IgD-negative memory B cell (primary cell): ENCODE results near the gene SLBP. TPM values are rescaled to one million over a fixed set of nuclear protein-coding genes. Genes with fewer than 3 reads are reported as not detected.

Experiments
- H3K27ac Mint-ChIP-seq, 3 donors: one replicate each; pipeline ENCODE4 v1.8.0; 2020 to 2022; ENCODE audit warnings: mild to moderate bottlenecking in 3 of 3, mixed read lengths in 3 of 3, moderate library complexity in 1 of 3
- H3K27me3 Mint-ChIP-seq: one replicate; pipeline ENCODE4 v1.8.0; 2021; ENCODE audit warnings: mixed read lengths
- H3K36me3 Mint-ChIP-seq: one replicate; pipeline ENCODE4 v1.8.0; 2020; ENCODE audit warnings: mild to moderate bottlenecking, mixed read lengths
- H3K4me1 Mint-ChIP-seq, 3 donors: one replicate each; pipeline ENCODE4 v1.8.0; 2020 to 2022; ENCODE audit warnings: mixed read lengths in 3 of 3, mild to moderate bottlenecking in 1 of 3
- H3K4me3 Mint-ChIP-seq, 4 donors: one replicate each; pipeline ENCODE4 v1.8.0; 2020 to 2022; ENCODE audit warnings: mild to moderate bottlenecking in 4 of 4, mixed read lengths in 4 of 4, moderate library complexity in 3 of 4
- H3K9me3 Mint-ChIP-seq, 3 donors: one replicate each; pipeline ENCODE4 v1.8.0; 2020 to 2021; ENCODE audit warnings: mixed read lengths in 3 of 3, mild to moderate bottlenecking in 1 of 3
- polyA plus RNA-seq: library from polyadenylated mRNA; unstranded; fragments of 300-500 nt; fragmentation: Illumina TruSeq; gene quantifications from one replicate; pipeline ENCODE4 v1.2.3, GENCODE V29; 2021

The SLBP gene
- polyA plus RNA-seq, 1 donor from 2014 or later = 49.1 TPM

DNA sequence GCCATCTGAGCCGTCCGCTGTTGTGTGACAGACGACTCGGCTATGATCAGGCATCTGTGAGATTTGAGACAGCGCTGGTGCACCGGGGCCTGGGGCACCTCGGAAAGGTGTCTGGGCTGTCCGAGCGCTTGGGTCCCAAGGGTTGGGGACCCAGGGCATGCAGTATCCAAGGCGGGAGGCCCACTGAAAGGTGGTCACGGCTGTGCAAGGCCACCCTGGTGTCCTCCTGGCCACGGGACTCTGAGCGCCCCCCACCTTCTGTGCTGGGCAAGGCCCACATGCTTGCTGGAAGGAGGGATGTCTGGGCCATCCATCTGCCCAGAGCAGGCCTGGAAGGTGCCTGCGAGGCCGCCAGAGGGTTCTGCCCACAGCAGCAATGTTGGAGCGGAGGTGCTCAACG is 29.1 kb upstream of the SLBP start:
- H3K9me3 Mint-ChIP-seq = no peaks in the 10 kb centered on the region
- H3K36me3 Mint-ChIP-seq = peaks cover 14% of the 10 kb centered on the region
- H3K27me3 Mint-ChIP-seq = no peaks in the 10 kb centered on the region
- no peak overlapping the region for H3K4me3 Mint-ChIP-seq
- H3K4me1 Mint-ChIP-seq = no peaks in the 10 kb centered on the region
- no peak overlapping the region for H3K27ac Mint-ChIP-seq

DNA sequence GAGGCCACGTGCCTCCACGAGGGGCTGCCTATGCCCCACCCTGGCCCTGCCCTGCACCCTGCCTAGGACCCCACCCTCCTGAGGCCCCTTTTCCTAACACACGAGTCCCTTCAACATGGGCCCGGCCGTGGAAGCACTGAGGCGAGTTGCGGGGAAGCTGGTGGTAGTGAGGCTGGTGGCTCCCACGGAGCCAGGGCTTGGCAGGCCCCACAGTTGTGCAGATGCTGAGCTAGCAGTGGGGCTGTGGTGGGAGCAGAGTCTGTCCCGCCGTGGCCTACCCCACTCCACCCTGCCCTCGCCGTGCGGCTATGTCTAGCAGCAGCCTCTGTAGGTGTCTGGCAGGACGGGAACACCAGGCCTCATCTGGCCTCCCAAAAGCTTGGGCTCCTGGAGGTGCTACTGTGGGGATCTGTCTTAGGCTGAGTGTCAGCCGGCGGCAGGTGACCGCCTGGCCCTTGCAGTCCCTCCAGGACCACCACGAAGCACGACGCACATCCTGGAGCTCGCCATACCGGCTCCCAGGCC is 28.0 kb upstream of the SLBP start:
- Mint-ChIP-seq H3K27ac (no peak overlapping the region), H3K36me3 (peaks cover 14% of the 10 kb centered on the region), H3K9me3 (no peaks in the 10 kb centered on the region), H3K4me3 (no peak overlapping the region), H3K27me3 (no peaks in the 10 kb centered on the region), H3K4me1 (no peaks in the 10 kb centered on the region)

DNA sequence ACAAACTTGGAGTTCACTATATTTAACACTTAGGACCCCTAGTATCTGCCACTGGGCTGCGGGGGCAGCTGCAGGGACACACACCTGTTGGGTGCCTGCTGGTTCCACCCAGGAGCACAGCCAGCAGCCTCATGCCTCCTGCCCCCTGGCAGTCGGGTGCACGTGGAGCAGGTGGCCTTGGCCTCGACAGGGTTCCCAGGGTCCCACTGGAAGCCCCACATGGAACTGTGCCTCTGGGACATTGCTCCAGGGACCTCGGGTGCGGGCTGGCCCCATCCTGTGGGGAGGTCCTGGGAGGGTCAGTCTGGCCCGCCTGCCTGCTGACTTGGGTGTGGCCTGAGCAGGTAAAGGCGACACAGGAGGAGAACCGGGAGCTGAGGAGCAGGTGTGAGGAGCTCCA is 27.2 kb upstream of the SLBP start:
- Mint-ChIP-seq H3K36me3 (peaks cover 13% of the 10 kb centered on the region), H3K27me3 (no peaks in the 10 kb centered on the region), H3K9me3 (no peaks in the 10 kb centered on the region), H3K27ac (no peak overlapping the region), H3K4me3 (no peak overlapping the region), H3K4me1 (no peaks in the 10 kb centered on the region)

DNA sequence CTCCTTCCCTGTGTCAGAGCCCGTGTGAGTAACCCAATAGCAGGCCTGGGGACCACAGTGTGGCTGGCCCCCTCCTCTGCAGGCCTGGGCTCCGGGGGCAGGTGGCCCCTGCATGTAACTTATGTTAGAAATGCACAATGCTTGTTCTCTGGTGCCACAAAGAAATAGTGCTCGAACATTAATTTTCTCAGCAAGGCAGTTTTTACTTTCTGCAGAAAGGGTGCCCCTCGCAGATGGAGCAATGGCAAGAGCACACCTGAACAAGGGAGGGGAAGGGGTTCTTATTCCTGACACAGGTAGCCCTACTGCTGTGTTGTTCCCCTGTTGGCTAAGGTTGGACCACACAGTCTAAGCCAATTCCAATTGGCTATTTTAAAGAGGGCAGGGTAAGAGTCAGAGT is 26.3 kb upstream of the SLBP start:
- Mint-ChIP-seq H3K36me3 (peaks cover 13% of the 10 kb centered on the region), H3K27ac (no peak overlapping the region)

DNA sequence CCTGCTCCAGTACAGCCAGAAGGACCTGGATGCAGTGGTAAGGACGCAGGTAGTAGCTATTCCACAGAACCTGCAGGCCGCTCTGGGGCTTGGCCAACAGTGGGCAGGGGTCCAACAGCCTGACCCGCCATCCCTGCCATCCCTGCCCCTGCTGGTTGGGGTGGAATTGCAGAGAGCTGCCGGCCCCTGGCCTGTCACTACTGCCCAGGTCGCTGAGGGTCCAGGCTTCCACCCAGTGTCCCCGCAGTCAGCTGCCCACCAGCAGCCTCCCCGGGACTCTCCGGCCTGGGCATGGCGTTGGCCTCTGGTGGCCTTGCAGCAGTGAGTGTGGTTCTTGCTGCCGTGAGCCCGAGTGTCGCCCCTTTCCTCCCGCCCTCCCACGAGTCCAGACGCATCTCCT is 25.5 kb upstream of the SLBP start:
- Mint-ChIP-seq H3K36me3 (peaks cover 13% of the 10 kb centered on the region), H3K27ac (no peak overlapping the region), H3K27me3 (no peaks in the 10 kb centered on the region), H3K9me3 (no peaks in the 10 kb centered on the region), H3K4me3 (no peak overlapping the region), H3K4me1 (no peaks in the 10 kb centered on the region)

More for the DNA sequence above, 26.3 kb upstream of the SLBP start:
- Mint-ChIP-seq H3K9me3 (no peaks in the 10 kb centered on the region), H3K4me1 (no peaks in the 10 kb centered on the region), H3K27me3 (no peaks in the 10 kb centered on the region), H3K4me3 (no peak overlapping the region)

DNA sequence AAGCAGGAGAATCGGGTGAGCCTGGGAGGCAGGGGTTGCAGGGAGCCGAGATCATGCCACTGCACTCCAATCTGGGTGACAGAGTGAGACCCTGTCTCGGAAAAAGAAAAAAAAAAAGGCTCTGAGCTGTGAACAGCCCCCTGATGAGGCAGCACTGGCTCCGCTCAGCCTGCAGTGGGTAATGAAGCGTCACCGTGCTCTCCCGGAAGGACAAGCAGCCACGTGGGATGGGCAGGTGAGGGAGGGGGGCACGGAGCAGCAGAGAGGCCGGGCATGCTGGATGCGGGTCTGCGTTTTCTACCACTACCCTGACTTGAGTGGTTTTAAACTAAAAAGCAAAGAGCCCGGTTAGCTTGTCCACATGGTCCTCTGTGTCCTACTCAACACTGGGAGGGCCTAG is 24.7 kb upstream of the SLBP start:
- Mint-ChIP-seq H3K4me1 (no peaks in the 10 kb centered on the region), H3K27me3 (no peaks in the 10 kb centered on the region), H3K9me3 (no peaks in the 10 kb centered on the region), H3K27ac (no peak overlapping the region), H3K4me3 (no peak overlapping the region), H3K36me3 (peaks cover 13% of the 10 kb centered on the region)

DNA sequence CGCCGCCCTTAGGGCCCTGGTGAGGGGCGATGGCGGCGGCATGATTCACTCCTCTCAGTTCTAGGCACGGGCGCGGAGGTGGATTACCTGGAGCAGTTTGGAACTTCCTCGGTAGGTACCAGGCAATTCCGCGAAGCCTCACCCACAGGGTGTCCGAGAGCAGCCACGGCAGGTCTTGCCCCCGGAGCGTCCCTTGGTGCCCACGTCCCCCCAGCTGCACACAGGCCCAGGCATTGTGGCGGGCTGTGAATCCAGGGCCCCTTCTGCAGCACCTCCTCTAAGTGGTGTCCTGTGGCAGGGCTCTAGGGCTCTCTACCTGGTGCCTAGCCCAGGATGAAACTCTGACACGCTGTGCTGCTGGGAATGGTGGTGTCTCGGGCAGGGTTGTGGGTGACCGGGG is 23.1 kb upstream of the SLBP start:
- no peak overlapping the region for H3K27ac Mint-ChIP-seq
- no peak overlapping the region for H3K4me3 Mint-ChIP-seq
- no peaks in the 10 kb centered on the region for H3K4me1 Mint-ChIP-seq
- H3K27me3 Mint-ChIP-seq = no peaks in the 10 kb centered on the region
- no peaks in the 10 kb centered on the region for H3K9me3 Mint-ChIP-seq
- H3K36me3 Mint-ChIP-seq = peaks cover 12% of the 10 kb centered on the region

DNA sequence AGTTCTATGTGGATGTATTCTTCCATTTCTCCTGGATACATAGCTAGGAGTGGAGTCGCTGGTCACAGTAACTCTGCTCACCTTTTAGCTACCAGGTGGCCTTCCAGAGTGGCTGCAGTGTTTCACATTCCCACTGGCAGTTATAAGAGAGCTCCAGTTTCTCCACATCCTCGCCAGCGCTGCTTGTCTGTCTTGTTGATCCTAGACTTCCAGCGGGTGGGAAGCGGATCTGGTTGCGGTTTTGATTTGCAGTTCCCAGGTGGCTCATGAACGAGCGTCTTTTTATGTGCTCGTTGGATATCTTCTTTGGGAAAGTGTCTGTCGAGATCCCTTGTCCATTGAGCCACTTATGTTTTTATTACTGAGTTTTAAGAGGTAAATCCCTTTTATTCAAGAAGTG is 20.8 kb upstream of the SLBP start:
- Mint-ChIP-seq H3K36me3 (peaks cover 5% of the 10 kb centered on the region), H3K4me1 (peaks cover 0 to 4% (median 0%) of the 10 kb centered on the region in 3 donors), H3K9me3 (no peaks in the 10 kb centered on the region), H3K4me3 (no peak overlapping the region), H3K27ac (no peak overlapping the region), H3K27me3 (no peaks in the 10 kb centered on the region)

DNA sequence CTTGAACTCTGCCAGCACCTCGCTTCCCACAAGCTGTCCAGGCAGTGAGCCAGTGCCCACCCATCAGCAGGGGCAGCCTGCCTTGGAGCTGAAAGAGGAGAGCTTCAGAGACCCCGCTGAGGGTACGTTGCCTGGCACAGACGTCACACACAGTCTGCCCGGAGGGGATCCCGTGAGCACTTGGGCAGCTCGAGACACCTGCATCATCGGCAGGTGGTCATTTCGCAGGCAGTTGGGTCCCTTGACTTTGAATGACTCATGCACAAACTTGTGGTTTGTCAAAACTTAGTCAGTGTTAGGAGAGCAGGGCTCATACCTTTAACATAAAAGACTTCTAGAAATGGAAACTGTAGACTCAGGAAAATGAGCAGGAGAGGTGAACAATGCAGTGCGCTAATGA is 19.1 kb upstream of the SLBP start:
- Mint-ChIP-seq H3K4me1 (peaks cover 4 to 8% (median 4%) of the 10 kb centered on the region in 3 donors), H3K36me3 (peaks cover 9% of the 10 kb centered on the region)

DNA sequence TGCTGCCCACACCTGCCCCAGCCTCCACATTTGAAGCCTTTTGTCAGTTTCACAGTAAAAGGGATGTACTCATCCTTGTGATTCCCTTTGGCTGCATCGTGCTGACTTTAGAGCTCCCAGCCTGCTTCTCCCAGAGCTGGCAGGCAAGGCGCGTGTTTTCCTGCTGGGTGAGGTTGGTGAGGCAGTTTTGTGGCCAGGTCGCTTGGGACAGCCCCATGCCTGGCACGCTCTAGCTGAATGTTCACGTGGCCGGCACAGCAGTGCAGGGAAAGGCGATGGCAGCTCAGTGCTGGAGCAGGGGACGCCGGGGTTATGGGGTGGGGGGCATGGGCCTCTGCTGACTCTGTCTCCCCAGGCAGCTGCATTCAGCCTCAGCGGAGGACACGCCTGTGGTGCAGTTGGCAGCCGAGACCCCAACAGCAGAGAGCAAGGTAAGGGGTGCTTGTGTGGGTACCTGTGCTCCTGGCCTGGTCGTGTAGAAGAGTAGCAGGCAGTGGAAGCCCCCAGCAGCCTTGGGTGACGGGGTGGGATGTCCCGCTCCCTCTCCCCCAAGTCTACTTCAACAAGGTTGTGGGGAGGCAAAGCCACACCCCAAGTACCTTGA is 18.5 kb upstream of the SLBP start:
- Mint-ChIP-seq H3K27ac (peak overlapping the region in 1 of 3 donors; percentile 84), H3K36me3 (peaks cover 9% of the 10 kb centered on the region), H3K27me3 (no peaks in the 10 kb centered on the region), H3K9me3 (no peaks in the 10 kb centered on the region), H3K4me1 (peaks cover 5 to 11% (median 5%) of the 10 kb centered on the region in 3 donors), H3K4me3 (no peak overlapping the region)

More for the DNA sequence above, 19.1 kb upstream of the SLBP start:
- H3K9me3 Mint-ChIP-seq = no peaks in the 10 kb centered on the region
- H3K27ac Mint-ChIP-seq = no peak overlapping the region
- no peaks in the 10 kb centered on the region for H3K27me3 Mint-ChIP-seq
- no peak overlapping the region for H3K4me3 Mint-ChIP-seq

DNA sequence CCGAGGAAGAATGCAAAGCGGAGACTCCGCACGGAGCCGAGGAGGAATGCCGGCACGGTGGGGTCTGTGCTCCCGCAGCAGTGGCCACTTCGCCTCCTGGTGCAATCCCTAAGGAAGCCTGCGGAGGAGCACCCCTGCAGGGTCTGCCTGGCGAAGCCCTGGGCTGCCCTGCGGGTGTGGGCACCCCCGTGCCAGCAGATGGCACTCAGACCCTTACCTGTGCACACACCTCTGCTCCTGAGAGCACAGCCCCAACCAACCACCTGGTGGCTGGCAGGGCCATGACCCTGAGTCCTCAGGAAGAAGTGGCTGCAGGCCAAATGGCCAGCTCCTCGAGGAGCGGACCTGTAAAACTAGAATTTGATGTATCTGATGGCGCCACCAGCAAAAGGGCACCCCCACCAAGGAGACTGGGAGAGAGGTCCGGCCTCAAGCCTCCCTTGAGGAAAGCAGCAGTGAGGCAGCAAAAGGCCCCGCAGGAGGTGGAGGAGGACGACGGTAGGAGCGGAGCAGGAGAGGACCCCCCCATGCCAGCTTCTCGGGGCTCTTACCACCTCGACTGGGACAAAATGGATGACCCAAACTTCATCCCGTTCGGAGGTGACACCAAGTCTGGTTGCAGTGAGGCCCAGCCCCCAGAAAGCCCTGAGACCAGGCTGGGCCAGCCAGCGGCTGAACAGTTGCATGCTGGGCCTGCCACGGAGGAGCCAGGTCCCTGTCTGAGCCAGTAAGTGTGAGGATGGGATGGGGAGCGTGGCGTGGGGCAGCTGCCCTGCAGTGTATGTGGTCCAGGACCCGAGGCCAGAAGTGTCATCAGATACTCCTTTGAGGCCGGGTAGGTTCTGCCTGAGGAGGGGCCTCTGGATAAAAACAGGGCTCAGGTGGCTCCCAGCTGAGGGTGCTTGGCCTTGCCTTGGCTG is 16.2 kb upstream of the SLBP start:
- Mint-ChIP-seq H3K27ac (no peak overlapping the region), H3K9me3 (no peaks in the 10 kb centered on the region), H3K4me1 (peaks cover 9 to 23% (median 13%) of the 10 kb centered on the region in 3 donors), H3K4me3 (no peak overlapping the region), H3K36me3 (peaks cover 10% of the 10 kb centered on the region), H3K27me3 (no peaks in the 10 kb centered on the region)

DNA sequence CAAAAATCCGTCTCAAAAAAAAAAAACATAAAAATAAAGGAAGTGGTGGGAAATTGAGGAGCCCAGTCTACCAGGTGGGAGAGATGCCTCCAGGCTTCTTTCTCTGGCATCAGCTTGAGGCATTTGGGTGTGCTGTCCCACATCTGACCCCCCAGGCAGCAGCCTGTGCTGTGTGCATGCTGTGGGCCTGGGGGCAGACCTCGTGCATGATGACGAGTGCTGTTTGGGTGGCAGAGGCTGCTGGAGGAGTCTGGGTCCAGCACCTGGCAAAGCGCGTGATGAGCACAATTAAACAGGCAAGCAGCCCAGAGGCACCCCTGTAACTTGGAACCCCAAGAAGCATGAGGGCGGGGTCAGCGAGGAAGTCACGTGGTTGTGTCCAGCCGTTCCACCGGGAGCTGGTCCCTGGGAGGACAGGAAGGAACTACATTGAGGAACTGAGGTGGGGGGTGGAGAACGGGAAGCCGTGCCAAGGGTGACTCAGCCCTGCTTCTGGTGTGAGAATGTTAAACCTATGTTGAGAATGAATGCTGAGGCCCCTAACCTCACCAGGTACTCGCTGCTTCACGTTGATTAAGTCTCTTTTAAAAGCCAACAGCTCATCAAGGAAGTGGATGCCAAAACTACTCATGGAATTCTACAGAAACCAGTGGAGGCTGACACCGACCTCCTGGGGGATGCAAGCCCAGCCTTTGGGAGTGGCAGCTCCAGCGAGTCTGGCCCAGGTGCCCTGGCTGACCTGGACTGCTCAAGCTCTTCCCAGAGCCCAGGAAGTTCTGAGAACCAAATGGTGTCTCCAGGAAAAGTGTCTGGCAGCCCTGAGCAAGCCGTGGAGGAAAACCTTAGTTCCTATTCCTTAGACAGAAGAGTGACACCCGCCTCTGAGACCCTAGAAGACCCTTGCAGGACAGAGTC is 15.3 kb upstream of the SLBP start:
- Mint-ChIP-seq H3K9me3 (no peaks in the 10 kb centered on the region), H3K27ac (no peak overlapping the region), H3K4me3 (no peak overlapping the region), H3K27me3 (no peaks in the 10 kb centered on the region), H3K4me1 (peaks cover 15 to 33% (median 22%) of the 10 kb centered on the region in 3 donors), H3K36me3 (peaks cover 10% of the 10 kb centered on the region)

DNA sequence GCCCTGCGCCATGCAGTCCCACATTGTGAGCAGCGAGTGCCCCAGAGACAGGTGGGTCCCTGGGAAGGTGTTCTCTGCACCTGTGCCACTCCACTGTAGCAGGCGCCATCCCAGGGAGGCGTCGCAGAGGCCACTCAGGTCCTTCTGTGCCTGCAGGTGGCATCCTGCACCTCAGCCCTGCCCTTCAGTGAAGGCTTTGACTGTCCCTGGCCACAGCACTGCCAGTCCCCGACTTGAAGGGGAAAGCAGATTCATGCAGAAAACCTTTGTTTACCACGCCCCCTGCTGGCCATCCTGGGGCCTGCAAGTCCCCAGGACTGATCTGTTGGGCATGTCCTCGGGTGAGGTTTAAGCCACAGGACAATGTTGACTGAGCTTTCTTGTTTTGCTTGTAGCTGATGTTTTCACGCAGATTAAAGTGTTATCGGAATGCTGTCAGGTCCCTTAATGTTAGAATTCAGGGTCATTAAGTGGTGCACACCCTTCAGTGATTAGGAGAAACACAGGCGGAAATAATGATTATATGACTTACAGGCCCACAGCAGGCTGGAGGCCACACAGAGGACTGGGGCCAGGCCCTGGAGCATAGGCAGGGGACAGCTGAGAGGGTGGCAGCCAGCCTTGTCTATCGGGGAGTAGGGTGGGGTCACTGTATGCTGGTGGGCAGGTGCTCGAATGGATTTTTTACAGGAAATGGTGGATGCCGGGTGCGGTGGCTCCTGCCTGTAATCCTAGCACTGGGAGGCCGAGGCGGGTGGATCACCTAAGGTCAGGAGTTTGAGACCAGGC is 14.2 kb upstream of the SLBP start:
- peak overlapping the region; percentile 53 to 83 (median 83) for H3K27ac Mint-ChIP-seq
- peaks cover 20 to 38% (median 28%) of the 10 kb centered on the region in 3 donors for H3K4me1 Mint-ChIP-seq
- peaks cover 10% of the 10 kb centered on the region for H3K36me3 Mint-ChIP-seq
- no peaks in the 10 kb centered on the region for H3K27me3 Mint-ChIP-seq
- H3K4me3 Mint-ChIP-seq = peak overlapping the region in 3 of 4 donors; percentile 3 to 61 (median 18)
- no peaks in the 10 kb centered on the region for H3K9me3 Mint-ChIP-seq

DNA sequence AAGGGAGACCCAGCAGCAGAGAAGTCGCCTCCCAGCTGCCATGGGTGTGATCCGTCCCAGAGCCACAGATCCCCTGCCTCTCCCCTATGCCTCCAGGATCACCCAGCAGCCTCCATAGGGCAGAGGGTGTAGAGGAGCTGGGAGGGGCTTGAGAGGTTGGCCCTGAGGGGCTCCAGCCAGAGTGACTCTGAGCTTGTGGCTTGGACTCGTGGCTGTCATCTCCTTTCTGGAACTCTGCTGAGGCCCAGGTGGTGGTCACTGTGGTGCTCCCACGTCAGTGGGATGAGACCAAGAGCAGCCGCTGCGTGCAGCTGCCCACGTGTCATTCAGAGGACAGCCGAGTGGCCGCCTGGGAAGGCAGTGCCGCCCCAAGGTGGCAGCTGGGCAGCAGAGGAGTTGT is 13.4 kb upstream of the SLBP start:
- Mint-ChIP-seq H3K36me3 (peaks cover 8% of the 10 kb centered on the region), H3K9me3 (no peaks in the 10 kb centered on the region), H3K4me3 (peak overlapping the region in 1 of 4 donors; percentile 41), H3K27me3 (no peaks in the 10 kb centered on the region), H3K4me1 (peaks cover 25 to 38% (median 28%) of the 10 kb centered on the region in 3 donors), H3K27ac (peak overlapping the region in 2 of 3 donors; percentile 56 to 99)
